CD8-positive, alpha-beta memory T cell (primary cell): Measurements from ENCODE around the gene MUC5B. TPM values are rescaled to one million over a fixed set of nuclear protein-coding genes. Genes with fewer than 3 reads are reported as not detected.

Experiments
- CTCF ChIA-PET: fragments of 350-600 bp; sonication (Branson Sonifier 250); formaldehyde crosslinking; loops from one replicate; lab custom pipeline; 2021; ENCODE audit warnings: antibody characterized with exemption; lab: Charles Lee
- POLR2A ChIA-PET: fragments of 350-600 bp; sonication (Branson Sonifier 250); formaldehyde crosslinking; loops from one replicate; lab custom pipeline; 2021; ENCODE audit warnings: antibody characterized with exemption; lab: Charles Lee
- DNase-seq, 5 donors: peaks; one replicate each; pipeline versions ENCODE4 v3.0.0 to v3.0.0-alpha.2; 2020 to 2022; ENCODE audit warnings: mixed read lengths in 1 of 5
- H3K27ac ChIP-seq: one replicate; pipeline ENCODE4 v1.7.0; 2013; ENCODE audit warnings: low read depth, mild to moderate bottlenecking, low read length, moderate library complexity
- H3K27me3 ChIP-seq: 2 replicates; pipeline ENCODE4 v1.7.0; 2013; ENCODE audit warnings: low read length, mild to moderate bottlenecking; ENCODE audit not compliant: insufficient read depth, poor library complexity, severe bottlenecking
- H3K36me3 ChIP-seq: 2 replicates; pipeline ENCODE4 v1.7.0; 2013; ENCODE audit warnings: mild to moderate bottlenecking, low read length, moderate library complexity; ENCODE audit not compliant: insufficient read depth
- H3K4me1 ChIP-seq: 2 replicates; pipeline ENCODE4 v1.7.0; 2013; ENCODE audit warnings: mild to moderate bottlenecking, low read length, moderate library complexity; ENCODE audit not compliant: insufficient read depth
- H3K4me3 ChIP-seq: 2 replicates; pipeline ENCODE4 v1.7.0; 2013; ENCODE audit warnings: mild to moderate bottlenecking, low read length
- H3K9me3 ChIP-seq: 2 replicates; pipeline ENCODE4 v1.7.0; 2013; ENCODE audit warnings: mild to moderate bottlenecking, low read length
- H3K27ac Mint-ChIP-seq, 8 donors: one replicate each; pipeline ENCODE4 v1.8.0; 2020 to 2021; ENCODE audit warnings: mixed read lengths in 8 of 8, mild to moderate bottlenecking in 6 of 8, inconsistent platforms in 3 of 8, moderate library complexity in 3 of 8
- H3K27me3 Mint-ChIP-seq, 2 donors: one replicate each; pipeline ENCODE4 v1.8.0; 2020 to 2021; ENCODE audit warnings: mixed read lengths in 2 of 2, mild to moderate bottlenecking in 1 of 2, moderate library complexity in 1 of 2
- H3K36me3 Mint-ChIP-seq, 3 donors: one replicate each; pipeline ENCODE4 v1.8.0; 2020 to 2021; ENCODE audit warnings: mixed read lengths in 3 of 3, inconsistent platforms in 1 of 3, mild to moderate bottlenecking in 1 of 3
- H3K4me1 Mint-ChIP-seq, 3 donors: one replicate each; pipeline ENCODE4 v1.8.0; 2020 to 2021; ENCODE audit warnings: mixed read lengths in 3 of 3, inconsistent platforms in 1 of 3, mild to moderate bottlenecking in 1 of 3
- H3K4me3 Mint-ChIP-seq, 7 donors: one replicate each; pipeline ENCODE4 v1.8.0; 2020 to 2021; ENCODE audit warnings: mixed read lengths in 7 of 7, mild to moderate bottlenecking in 6 of 7, moderate library complexity in 4 of 7, inconsistent platforms in 2 of 7
- H3K9me3 Mint-ChIP-seq, 5 donors: one replicate each; pipeline ENCODE4 v1.8.0; 2020 to 2022; ENCODE audit warnings: mixed read lengths in 5 of 5, mild to moderate bottlenecking in 3 of 5, moderate library complexity in 2 of 5, inconsistent platforms in 1 of 5
- polyA plus RNA-seq: library from polyadenylated mRNA; unstranded; fragments of 300-500 nt; fragmentation: Illumina TruSeq; gene quantifications from one replicate; pipeline ENCODE4 v1.2.3, GENCODE V29; 2021
- total RNA-seq, 2 experiments: library from RNA; stranded (reverse); gene quantifications; one replicate each; pipeline ENCODE4 v1.2.3, GENCODE V29; 2021

MUC5B gene
- total and polyA plus RNA-seq, 3 experiments from 2014 or later: not detected

DNA sequence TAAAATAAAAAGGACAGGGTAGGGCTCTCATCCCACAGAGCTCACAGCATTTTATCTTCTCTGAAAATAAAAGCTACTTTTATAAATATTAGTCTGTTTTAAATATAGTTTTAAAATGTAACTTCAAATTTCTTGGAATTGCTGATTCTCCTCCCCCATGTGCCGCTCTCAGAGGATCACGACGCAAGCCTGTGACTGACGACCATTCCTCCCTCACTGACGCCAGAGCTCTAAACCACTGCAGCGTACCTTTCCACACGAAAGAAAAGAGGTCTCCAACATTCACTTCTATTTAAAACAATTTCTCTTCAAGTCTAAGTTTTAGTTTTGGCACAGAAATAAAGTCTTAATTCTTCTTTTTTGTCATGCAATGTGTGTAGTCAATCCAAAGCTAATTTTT is 77.3 kb downstream of the MUC5B start:
- no peak overlapping the region for H3K4me3 Mint-ChIP-seq
- peaks cover 15 to 51% (median 21%) of the 10 kb centered on the region in 3 donors for H3K4me1 Mint-ChIP-seq
- no peaks in the 10 kb centered on the region for H3K9me3 Mint-ChIP-seq
- CTCF ChIA-PET: no interaction called here
- POLR2A ChIA-PET: no interaction called here
- H3K27ac ChIP-seq: no peak overlapping the region
- no peaks in the 10 kb centered on the region for H3K27me3 Mint-ChIP-seq
- peaks cover 7% of the 10 kb centered on the region for H3K36me3 ChIP-seq
- H3K27ac Mint-ChIP-seq: peak overlapping the region in 1 of 8 donors; percentile 86
- peaks cover 0 to 48% (median 3%) of the 10 kb centered on the region in 3 donors for H3K36me3 Mint-ChIP-seq
- H3K4me1 ChIP-seq: no peaks in the 10 kb centered on the region
- no peaks in the 10 kb centered on the region for H3K9me3 ChIP-seq
- no peak for DNase-seq
- H3K4me3 ChIP-seq: no peak overlapping the region
- H3K27me3 ChIP-seq: no peaks in the 10 kb centered on the region

DNA sequence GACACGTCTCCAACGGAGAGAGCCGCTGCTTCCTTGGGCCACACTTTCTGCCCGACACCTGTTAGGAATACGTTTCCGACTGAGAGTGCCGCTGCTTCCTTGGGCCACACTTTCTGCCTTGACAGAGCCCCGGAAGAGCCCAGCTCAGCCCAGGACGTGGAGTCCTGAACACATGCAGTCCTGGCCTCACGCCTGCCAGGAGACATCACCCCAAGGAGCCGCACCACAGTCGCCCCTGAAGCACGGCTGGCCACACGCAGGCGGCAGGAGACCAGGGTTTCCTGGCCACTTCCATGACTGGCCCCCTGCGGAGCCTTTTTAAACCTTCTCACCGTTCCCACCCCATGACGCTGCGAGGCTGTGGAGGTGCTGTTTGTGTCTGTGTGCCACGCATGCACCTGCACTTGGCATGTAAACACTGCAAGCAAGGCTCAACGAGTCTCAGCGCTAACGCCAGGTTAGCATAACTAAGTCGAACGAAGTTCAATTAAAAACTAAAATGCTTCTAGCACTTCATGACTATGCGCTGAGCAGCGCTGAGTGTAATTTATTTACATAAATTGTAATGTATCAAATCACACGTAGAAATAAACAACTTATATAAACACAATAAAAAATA is 77.8 kb downstream of the MUC5B start:
- ChIA-PET CTCF (no interaction called here), POLR2A (no interaction called here)
- Histone ChIP-seq H3K4me1 (no peaks in the 10 kb centered on the region), H3K36me3 (peaks cover 7% of the 10 kb centered on the region), H3K4me3 (no peak overlapping the region), H3K27me3 (no peaks in the 10 kb centered on the region), H3K27ac (no peak overlapping the region), H3K9me3 (no peaks in the 10 kb centered on the region)
- H3K36me3 Mint-ChIP-seq: peaks cover 0 to 52% (median 3%) of the 10 kb centered on the region in 3 donors
- H3K27ac Mint-ChIP-seq: no peak overlapping the region
- peaks cover 15 to 56% (median 23%) of the 10 kb centered on the region in 3 donors for H3K4me1 Mint-ChIP-seq
- no peak overlapping the region for H3K4me3 Mint-ChIP-seq
- no peak for DNase-seq
- no peaks in the 10 kb centered on the region for H3K9me3 Mint-ChIP-seq
- no peaks in the 10 kb centered on the region for H3K27me3 Mint-ChIP-seq

DNA sequence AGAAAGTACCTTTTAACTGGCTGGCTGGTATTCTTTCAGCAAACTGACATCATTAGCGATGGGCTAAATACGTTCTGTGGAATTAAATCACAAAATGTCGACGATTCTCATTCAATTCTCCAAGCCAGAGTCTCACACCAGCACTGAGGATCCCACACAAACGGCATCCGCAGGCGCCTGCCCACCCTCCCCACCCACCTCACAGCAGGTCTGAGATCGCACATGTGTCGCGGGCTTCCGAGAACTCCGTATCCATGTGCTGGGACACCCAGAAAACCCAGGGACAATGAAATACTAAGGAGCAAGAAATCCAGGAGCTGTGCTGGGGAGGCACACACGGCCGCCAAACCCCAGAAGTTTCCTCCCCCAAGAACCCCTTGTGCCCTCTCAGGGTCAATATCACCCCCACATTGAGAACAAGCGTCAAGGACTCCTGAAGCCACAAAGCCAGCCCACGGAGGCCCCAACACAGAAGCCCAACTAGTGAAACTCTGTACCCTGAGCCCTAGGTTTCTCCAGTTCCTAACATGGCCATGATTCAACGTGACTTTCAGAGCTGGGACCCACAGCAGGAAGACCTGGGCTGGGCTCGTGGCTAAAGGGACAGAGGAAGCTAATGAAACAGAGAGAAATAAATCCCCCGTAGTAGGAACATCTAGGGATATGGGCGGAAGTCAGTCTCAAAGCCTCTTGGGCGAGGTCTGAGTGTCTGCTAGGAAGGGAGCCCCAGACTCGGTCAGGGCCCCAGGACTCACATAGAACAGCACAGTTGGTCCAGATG is 78.5 kb downstream of the MUC5B start:
- no peaks in the 10 kb centered on the region for H3K9me3 ChIP-seq
- no peaks in the 10 kb centered on the region for H3K4me1 ChIP-seq
- H3K27me3 ChIP-seq: no peaks in the 10 kb centered on the region
- H3K27ac ChIP-seq: no peak overlapping the region
- H3K4me1 Mint-ChIP-seq: peaks cover 15 to 62% (median 23%) of the 10 kb centered on the region in 3 donors
- H3K4me3 Mint-ChIP-seq: peak overlapping the region in 1 of 7 donors; percentile 23
- no peak overlapping the region for H3K4me3 ChIP-seq
- peaks cover 0 to 53% (median 3%) of the 10 kb centered on the region in 3 donors for H3K36me3 Mint-ChIP-seq
- no peak for DNase-seq
- H3K27me3 Mint-ChIP-seq: no peaks in the 10 kb centered on the region
- ChIA-PET POLR2A (no interaction called here), CTCF (no interaction called here)
- peak overlapping the region in 2 of 8 donors; percentile 50 to 89 for H3K27ac Mint-ChIP-seq
- H3K9me3 Mint-ChIP-seq: no peaks in the 10 kb centered on the region
- H3K36me3 ChIP-seq: peaks cover 7% of the 10 kb centered on the region

DNA sequence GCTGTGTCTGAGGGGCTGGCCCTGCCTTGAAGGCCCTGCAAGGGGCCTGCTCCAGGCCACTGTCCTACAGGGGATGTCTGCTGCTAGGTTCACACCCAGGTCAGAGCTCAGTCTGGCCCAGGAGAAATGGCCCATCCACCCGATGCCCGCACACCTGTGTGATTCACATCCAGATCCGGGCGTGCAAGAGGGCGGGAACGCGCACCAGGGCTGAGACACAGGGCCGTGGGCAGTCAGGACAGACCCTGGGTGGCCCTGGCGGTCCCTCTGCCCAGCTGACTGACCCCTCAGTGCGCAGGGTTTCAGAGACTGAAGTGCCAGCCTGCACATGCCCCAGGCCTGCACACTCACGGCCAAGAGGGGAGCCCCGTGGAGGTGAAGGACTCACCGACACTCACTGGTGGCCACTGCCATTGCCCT is 79.2 kb downstream of the MUC5B start:
- H3K9me3 Mint-ChIP-seq: no peaks in the 10 kb centered on the region
- H3K36me3 Mint-ChIP-seq: peaks cover 0 to 56% (median 3%) of the 10 kb centered on the region in 3 donors
- DNase-seq: no peak
- H3K27me3 Mint-ChIP-seq: no peaks in the 10 kb centered on the region
- Histone ChIP-seq H3K27me3 (no peaks in the 10 kb centered on the region), H3K4me3 (no peak overlapping the region), H3K9me3 (no peaks in the 10 kb centered on the region), H3K4me1 (peaks cover 4% of the 10 kb centered on the region), H3K27ac (no peak overlapping the region), H3K36me3 (peaks cover 7% of the 10 kb centered on the region)
- ChIA-PET CTCF (no interaction called here), POLR2A (no interaction called here)
- H3K27ac Mint-ChIP-seq: peak overlapping the region in 1 of 8 donors; percentile 50
- H3K4me1 Mint-ChIP-seq: peaks cover 20 to 68% (median 28%) of the 10 kb centered on the region in 3 donors
- H3K4me3 Mint-ChIP-seq: no peak overlapping the region

DNA sequence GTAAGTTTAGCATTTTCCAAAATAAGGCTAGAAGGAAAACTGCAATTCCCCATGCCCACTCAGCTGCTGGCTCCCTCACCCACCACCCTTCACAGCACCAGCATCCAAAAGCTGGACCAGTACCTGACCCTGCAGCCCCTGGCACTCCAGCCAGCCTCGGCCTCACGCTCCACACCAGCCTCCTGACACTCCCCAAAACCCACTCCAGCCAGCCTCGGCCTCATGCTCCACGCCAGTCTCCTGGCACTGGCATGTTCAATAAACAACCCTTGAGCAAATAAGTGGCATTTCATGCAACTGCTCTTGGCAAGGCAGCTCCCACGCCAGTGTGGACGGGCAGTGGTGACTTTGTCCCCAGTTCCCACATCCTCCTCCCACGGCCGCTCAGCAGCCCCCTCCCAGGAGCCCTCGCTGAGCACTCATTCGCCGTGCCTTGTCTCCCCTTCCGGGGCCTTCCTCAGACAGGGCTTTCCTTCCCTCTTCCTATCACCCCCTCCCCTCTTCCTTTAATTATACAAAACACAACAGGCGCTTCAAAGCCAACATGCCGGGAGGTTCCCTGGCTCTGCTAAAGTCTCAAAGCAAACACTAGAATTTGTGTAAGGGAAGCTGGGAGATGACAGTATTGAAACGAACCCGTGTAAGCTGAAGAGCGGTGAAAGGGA is 79.7 kb downstream of the MUC5B start:
- H3K4me1 ChIP-seq: peaks cover 9% of the 10 kb centered on the region
- ChIA-PET CTCF (no interaction called here), POLR2A (no interaction called here)
- no peak overlapping the region for H3K27ac ChIP-seq
- DNase-seq: no peak
- no peaks in the 10 kb centered on the region for H3K9me3 Mint-ChIP-seq
- no peak overlapping the region for H3K4me3 Mint-ChIP-seq
- H3K27ac Mint-ChIP-seq: peak overlapping the region in 1 of 8 donors; percentile 6
- H3K27me3 Mint-ChIP-seq: no peaks in the 10 kb centered on the region
- no peaks in the 10 kb centered on the region for H3K27me3 ChIP-seq
- H3K9me3 ChIP-seq: no peaks in the 10 kb centered on the region
- H3K36me3 ChIP-seq: peaks cover 5% of the 10 kb centered on the region
- H3K4me3 ChIP-seq: no peak overlapping the region
- H3K4me1 Mint-ChIP-seq: peaks cover 25 to 73% (median 33%) of the 10 kb centered on the region in 3 donors
- H3K36me3 Mint-ChIP-seq: peaks cover 0 to 56% (median 3%) of the 10 kb centered on the region in 3 donors

DNA sequence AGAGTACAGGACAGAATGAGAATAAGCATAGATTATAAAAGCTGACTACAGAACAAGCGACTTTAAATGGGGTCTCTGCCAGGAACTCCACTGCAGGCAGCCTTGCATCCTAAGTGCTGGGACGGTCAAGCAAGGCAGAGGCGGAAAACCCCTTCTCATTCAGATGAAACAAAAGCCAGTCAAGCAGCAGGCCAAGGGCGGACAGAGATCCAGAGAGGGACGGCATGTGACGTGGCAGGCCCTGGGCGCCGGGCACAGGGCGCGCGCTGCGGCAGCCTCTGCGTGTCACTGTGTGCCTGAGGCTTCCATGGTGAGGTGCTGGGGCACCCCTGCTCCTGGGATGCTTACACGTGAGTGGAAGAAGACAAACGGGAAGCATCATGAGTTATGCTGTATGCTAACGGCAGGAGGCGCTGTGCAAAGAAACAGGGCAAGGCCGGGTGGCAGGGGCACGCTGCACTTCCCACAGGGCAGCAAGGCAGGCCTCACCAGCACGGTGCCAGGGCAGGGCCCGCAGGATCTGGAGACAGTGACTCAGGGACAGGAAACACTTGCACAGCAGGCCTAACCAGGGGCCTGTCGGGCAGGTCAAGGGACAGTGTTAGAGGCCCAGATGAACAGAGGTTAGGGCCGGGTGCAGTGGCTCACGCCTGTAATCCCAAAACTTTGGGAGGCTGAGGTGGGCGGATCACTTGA is 80.4 kb downstream of the MUC5B start:
- Histone ChIP-seq H3K36me3 (no peaks in the 10 kb centered on the region), H3K9me3 (no peaks in the 10 kb centered on the region), H3K4me1 (peaks cover 16% of the 10 kb centered on the region), H3K27me3 (no peaks in the 10 kb centered on the region), H3K4me3 (no peak overlapping the region), H3K27ac (no peak overlapping the region)
- peak overlapping the region in 2 of 8 donors; percentile 60 to 79 for H3K27ac Mint-ChIP-seq
- peaks cover 30 to 77% (median 40%) of the 10 kb centered on the region in 3 donors for H3K4me1 Mint-ChIP-seq
- CTCF ChIA-PET: no interaction called here
- DNase-seq: no peak
- POLR2A ChIA-PET: no interaction called here
- no peaks in the 10 kb centered on the region for H3K9me3 Mint-ChIP-seq
- no peaks in the 10 kb centered on the region for H3K27me3 Mint-ChIP-seq
- peaks cover 0 to 53% (median 3%) of the 10 kb centered on the region in 3 donors for H3K36me3 Mint-ChIP-seq
- H3K4me3 Mint-ChIP-seq: no peak overlapping the region

DNA sequence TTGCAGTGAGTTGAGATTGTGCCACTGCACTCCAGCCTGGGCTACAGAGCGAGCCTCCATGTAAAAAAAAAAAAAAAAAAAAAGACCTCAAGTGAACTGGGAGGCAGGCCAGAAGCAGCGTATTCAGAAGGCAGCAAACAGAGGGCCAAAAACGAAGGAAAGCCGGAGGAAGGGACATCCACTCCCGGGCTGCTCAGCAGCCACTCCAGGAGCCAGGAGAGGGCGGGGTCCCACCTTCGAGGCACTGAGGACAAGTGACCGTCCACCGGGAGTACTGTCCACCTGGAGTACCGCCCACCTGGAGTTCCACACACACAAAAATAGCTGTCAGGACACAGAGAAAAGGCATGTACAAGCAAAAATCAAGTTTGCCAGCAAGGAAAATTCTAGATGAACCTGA is 81.1 kb downstream of the MUC5B start:
- H3K9me3 Mint-ChIP-seq: no peaks in the 10 kb centered on the region
- H3K4me1 Mint-ChIP-seq: peaks cover 33 to 78% (median 41%) of the 10 kb centered on the region in 3 donors
- peaks cover 0 to 48% (median 3%) of the 10 kb centered on the region in 3 donors for H3K36me3 Mint-ChIP-seq
- CTCF ChIA-PET: no interaction called here
- H3K9me3 ChIP-seq: no peaks in the 10 kb centered on the region
- H3K4me1 ChIP-seq: peaks cover 21% of the 10 kb centered on the region
- no peaks in the 10 kb centered on the region for H3K27me3 ChIP-seq
- DNase-seq: no peak
- H3K27ac ChIP-seq: no peak overlapping the region
- peak overlapping the region in 1 of 8 donors; percentile 79 for H3K27ac Mint-ChIP-seq
- H3K4me3 Mint-ChIP-seq: peak overlapping the region in 1 of 7 donors; percentile 60
- no peaks in the 10 kb centered on the region for H3K27me3 Mint-ChIP-seq
- POLR2A ChIA-PET: no interaction called here
- no peak overlapping the region for H3K4me3 ChIP-seq
- no peaks in the 10 kb centered on the region for H3K36me3 ChIP-seq
